CD4-positive, alpha-beta T cell treated with Interleukin-6 at 100 ng/mL for 8 hours (primary cell): ENCODE data around the gene MGAT5.

ENCODE experiments used
- DNase-seq: peaks from one replicate; pipeline ENCODE4 v3.0.0-alpha.2; 2020; ENCODE audit warnings: mixed read lengths, low spot score

MGAT5 gene

GRCh38 chr2:134231301-134231964 is 22.4 kb upstream of the MGAT5 start:
- DNase-seq = no peak

DNA sequence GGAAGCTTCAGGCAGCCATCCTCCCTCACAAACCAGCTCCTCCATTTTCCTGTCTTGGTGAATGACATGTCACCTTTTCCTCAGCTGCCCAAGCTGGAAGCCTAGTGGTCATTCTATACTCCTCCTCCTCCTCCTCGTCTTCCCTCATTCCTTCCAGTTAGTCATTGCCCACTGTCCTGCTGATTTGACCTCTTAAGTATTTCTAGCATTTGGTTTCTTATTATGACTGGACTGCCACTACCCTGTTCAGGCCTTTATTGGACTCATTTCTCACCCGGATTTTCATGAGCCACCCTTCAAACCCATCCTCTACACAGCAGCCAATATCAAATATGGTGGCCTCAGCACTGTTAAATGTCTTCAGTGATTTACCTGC is 21.9 kb upstream of the MGAT5 start:
- no peak for DNase-seq

- DNase-seq = peak; percentile 51
Observed at GRCh38 chr2:134232461-134232860, 21.4 kb upstream of the MGAT5 start.

DNA sequence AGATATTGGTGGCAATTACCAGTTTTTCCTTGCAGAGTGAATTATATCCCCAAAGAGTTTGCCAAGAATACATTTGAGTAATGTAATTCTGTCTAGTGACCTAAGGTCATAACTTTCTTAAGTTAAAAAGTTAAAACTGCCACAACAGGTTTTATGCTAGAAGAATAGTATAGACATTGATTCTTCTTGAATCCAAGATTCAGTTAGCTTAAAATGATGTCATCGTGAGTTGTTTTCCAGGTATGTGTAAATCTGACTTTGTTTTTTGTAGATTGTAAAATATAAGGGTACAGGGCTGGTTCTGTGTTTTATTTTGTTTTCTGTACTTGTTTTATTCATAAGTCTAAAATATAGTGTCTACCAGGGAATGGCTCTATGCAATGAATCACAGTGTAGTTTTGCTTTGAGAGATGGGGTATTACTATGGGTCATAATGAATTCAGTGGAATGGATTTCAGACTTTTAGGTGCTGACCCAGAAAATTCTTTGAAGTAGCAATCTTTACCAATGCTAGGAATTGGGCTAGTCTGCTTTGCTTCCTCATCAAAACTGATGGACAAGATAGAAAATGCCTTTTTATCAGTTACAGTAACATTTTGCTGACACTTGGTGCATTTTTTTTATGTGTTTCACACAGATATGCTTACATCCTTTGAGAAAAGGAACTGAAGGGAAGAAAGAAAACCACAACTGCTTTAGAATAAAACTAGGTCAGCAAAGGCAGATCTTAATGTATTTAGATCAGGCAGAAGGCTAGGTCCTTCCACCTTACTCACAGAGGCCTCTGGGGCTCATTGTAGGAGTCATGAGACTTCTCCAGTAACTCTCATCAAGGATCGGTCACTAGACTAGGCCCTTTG is 20.8 kb upstream of the MGAT5 start:
- DNase-seq = peak; percentile 66

DNA sequence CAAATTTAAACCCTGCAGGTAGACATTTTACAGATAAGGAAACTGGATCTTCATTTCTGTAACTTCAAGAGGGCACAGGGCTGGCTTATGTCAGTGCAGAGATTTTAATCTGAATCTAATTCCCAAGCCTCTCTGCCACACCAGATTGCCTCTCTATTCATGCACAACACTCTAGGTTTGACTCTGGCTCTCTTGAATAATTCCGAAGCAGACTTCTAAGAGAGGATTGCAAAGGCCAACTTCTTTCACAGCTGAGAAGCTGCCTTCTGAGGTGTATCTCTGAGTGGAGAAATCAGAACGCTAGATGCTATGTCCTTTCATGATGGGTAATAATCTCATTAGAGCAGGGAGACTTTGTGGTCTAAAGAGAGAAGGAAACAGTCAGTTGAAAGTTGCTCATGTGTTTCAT is 20.1 kb upstream of the MGAT5 start:
- DNase-seq = no peak

DNA sequence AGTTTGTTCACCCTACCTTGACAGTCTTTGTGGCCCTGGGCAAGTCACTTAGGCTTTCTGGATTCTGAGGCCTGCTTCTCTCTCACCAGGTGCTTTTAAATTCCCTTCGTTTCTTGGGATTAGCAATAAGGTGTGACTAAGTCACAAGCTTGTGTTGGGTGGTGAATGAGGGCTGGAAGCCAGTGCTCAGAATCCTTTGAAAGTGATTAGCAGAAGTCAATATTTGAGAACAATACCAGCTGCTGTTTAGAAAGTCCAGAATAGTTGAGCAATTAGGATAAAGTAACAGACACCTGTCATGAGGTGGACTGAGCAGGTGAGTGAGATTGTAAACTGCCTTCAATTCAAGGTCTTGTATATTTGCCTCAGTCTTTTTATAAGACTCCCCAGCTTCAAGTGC is 19.3 kb upstream of the MGAT5 start:
- no peak for DNase-seq

DNA sequence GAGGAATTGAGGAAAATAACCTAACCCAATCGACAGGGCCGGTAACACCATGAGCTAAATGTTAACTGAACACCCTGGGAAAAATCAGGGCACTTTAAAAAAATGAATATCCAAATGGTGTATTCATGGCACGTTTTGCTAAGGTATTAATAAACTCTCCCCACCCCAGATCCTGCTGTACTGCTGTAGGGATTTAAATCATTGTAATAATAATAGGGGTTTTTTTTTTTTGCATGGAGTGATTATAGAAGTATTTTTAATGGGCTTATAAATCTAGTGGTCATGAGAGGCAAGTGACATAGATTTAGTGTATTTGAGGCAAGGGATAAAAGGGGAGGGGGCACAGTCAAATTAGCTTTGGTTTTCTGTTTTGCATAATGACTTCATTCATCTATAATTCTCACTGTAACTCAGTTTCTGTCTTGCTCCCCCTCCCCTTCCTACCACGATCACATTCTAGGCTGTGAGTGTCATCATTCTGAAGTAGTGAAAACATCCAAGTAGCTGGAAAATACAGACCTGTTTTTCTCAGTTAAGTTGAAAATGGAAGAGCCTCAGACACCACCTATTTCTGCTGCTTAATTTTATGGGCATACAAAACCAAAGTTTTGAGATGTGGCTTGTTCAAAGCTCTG is 18.2 kb upstream of the MGAT5 start:
- no peak for DNase-seq

- DNase-seq = no peak
Observed at GRCh38 chr2:134238371-134238770, 15.5 kb upstream of the MGAT5 start.

- DNase-seq = no peak
Observed at GRCh38 chr2:134240061-134240460, 13.8 kb upstream of the MGAT5 start.

GRCh38 chr2:134241911-134242310 is 12.0 kb upstream of the MGAT5 start:
- no peak for DNase-seq

GRCh38 chr2:134243244-134243643 is 10.6 kb upstream of the MGAT5 start:
- DNase-seq = no peak

DNA sequence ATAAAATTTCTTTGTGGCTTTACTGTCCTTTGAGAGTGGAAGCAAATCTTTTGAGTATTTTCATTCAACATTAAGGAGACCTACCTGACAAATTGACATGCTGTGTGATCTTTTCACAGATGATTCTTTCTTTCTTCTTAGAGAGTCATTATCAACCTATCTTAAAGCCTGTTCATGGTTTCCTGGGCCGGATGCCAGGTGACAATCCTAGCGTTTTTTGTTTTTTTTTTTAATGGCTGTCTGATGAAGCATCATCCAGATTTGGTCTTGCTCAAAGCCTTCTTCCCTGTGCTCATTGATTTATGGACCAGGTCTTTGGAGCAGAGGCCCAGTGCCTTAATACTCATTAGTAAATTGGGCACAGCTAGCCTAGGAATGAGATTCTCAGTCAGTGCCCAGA is 9.8 kb upstream of the MGAT5 start:
- DNase-seq = peak; percentile 18

DNA sequence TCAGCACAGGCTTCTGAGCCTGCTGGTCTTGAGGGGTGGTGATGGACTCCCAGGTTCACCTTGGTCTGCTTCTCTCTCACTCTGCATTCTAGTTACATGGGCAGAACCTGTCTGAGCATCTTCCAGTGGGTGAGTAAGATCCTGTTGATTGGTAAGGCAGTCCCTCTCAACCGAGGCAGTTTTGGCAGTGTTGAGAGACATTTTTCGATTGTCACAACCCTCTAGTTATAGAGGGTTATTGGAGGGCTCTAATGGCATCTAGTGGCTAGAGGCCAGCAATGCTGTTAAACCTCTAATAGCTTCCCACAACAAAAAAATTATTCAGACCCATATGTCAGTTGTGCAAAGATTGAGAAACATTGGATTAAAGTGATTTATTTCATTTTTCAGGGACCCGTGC is 9.3 kb upstream of the MGAT5 start:
- peak; percentile 33 for DNase-seq

DNA sequence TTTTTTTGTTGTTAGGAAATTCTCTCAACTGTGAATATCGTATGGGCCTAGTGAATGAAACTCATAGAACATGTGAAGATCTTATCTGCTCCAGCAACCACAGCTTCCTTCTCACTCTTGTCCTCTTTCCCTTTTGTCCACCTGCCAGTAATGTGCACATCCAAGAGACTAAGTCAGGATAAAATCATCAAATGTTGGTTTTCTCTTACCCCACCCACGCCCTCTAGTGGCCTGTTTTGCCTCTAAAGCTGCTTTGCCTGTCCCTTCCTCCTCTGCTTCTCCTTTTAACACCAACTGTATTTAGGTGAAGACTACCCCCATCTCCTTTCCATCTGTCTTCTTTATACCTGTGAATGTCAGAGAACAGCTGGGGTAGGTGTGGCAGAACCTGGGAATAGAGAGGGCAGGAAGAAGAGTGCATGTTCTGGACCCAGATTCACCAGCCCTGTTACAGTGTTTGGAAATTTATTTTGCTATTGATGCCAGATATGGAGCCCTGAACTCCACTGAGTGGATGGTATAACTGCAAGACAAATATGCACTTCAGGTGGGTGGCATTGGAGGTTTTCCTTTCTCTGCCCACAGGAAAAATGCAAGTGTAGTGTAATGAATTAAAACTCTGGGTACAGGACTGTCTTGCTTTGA is 8.4 kb upstream of the MGAT5 start:
- DNase-seq = peak; percentile 74

GRCh38 chr2:134246154-134246874 is 7.6 kb upstream of the MGAT5 start:
- DNase-seq = no peak

DNA sequence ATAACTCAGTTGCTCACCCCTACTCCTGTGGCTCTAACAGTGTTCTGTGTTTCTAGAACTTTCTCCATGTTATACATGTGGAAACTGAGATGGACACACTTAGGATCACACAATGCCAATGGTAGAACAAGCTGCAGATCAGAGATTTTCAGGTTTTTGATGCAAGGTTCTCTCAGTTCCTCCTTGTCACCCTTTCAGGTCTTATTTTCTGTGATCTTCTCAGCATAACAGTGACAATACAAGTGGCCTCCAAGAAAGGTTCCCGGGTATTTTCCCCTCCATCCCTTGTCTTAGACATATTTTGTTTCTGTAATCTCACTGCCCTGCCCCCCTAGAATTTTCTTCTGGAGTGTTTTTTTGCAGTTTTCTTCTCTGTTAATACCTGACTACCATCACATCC is 6.2 kb upstream of the MGAT5 start:
- DNase-seq = no peak

DNA sequence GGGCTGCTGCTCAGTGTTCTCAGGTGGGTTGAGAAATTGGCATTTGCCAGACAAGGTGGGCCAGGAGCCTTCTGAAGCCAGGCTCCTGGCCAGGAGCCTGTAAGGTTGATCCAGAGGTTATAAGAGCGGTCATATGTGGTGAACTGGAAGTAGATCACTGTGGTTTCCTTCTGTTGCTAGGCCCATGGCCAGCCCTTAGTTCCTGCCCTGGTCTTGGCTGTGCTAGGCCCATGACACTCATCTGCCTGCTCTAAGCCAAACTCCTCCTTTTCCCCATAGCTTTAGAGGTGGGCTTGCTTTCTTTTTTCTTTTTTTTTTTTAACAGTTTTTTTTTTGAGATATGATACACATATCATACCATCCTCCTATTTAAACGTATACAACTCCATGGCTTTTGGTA is 5.0 kb upstream of the MGAT5 start:
- no peak for DNase-seq

- peak; percentile 5 for DNase-seq
Observed at GRCh38 chr2:134249755-134250154, 4.1 kb upstream of the MGAT5 start.

- DNase-seq = no peak
Observed at GRCh38 chr2:134250840-134251461, 2.9 kb upstream of the MGAT5 start.

- peak; percentile 19 for DNase-seq
Observed at GRCh38 chr2:134252092-134252750, 1.7 kb upstream of the MGAT5 start.

GRCh38 chr2:134253117-134253704 is 661 bp upstream of the MGAT5 start:
- no peak for DNase-seq
